CD8-positive, alpha-beta memory T cell (primary cell): ENCODE results near the gene IL33. TPM values are rescaled to one million over a fixed set of nuclear protein-coding genes. Genes with fewer than 3 reads are reported as not detected.

Experiments used
- polyA plus RNA-seq: library from polyadenylated mRNA; unstranded; fragments of 300-500 nt; fragmentation: Illumina TruSeq; gene quantifications from one replicate; pipeline ENCODE4 v1.2.3, GENCODE V29; 2021
- total RNA-seq, 2 experiments: library from RNA; stranded (reverse); gene quantifications; one replicate each; pipeline ENCODE4 v1.2.3, GENCODE V29; 2021

The IL33 gene
- total and polyA plus RNA-seq, 3 experiments from 2014 or later, result not detected

Other genes starting within 250 kb of the IL33 start
- gene RANBP6, start 200.2 kb upstream of the IL33 start, total RNA-seq, result 10 to 100 TPM; 19.7 to 21.0 TPM
- gene RANBP6, start 200.2 kb upstream of the IL33 start, polyA plus RNA-seq, result 17.5 TPM
- not detected for gene TPD52L3, start 112.6 kb downstream of the IL33 start, total RNA-seq
- gene TPD52L3, start 112.6 kb downstream of the IL33 start, polyA plus RNA-seq, result not detected
- gene UHRF2, start 197.4 kb downstream of the IL33 start, total RNA-seq, result 10 to 100 TPM; 50.8 to 55.2 TPM
- gene UHRF2, start 197.4 kb downstream of the IL33 start, polyA plus RNA-seq, result 12.9 TPM